ENCODE results near the gene NHLRC2. TPM values are rescaled to one million over a fixed set of nuclear protein-coding genes. Genes with fewer than 3 reads are reported as not detected.
A peak's percentile ranks its signal among the peaks of the same experiment; 100 is the strongest.
"Not testable (repeated sequence)": the region's sequence is repeated elsewhere in the genome, so short reads cannot be mapped to it uniquely, and the experiment has no call there.

Gene NHLRC2
- total RNA-seq, 1 experiment from 2014 or later: 29.1 TPM

GRCh38 chr10:113941140-113941539, 86.7 kb downstream of the NHLRC2 start:
- DNase-seq (ENCODE audit: low spot score): no peak

DNA sequence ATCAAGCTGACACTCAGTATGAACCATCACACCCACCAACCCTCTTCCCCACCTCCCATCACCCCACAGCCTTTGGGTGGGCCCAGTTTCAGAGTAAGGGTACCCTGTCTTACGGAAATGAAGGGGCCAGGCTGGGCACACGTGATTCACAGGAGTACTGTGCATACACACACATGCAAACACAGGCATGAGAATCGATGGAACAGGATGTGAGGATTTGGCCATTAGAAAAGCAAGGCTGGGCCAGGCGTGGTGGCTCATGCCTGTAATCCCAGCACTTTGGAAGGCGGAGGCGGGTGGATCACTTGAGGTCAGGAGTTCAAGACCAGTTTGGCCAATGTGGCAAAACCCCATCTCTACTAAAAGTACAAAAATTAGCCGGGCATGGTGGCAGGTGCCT, 88.7 kb downstream of the NHLRC2 start:
- not testable (repeated sequence) for DNase-seq (ENCODE audit: low spot score)

DNA sequence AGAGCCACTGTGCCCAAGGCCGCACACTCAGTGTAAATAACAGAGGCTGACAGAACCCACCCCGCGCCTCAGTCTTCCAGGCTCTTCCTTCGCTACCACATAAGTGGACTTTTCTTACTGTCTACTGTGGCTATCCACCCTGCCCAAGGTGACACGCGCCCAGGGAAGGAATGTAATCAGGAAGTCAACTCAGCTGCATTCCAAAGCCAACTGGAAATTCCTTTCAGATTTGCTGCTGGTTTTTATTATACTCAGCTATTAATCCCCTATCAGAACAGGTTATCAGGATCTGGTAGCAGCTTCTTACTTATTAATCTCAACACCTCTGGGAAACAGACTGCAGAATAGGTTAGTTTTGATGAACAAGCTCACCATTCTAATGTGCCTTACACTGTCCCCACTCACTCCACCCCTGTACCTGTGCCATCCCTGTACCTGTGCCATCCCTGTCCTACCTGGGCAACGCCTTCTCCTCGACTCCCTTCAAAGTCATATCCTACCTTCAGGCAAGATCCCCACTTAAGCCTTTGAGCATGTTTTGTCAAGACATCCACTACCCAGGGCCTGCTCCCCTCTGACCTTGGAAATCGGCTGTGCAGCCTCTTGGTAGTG, 90.7 kb downstream of the NHLRC2 start:
- peak; percentile 77 for DNase-seq (ENCODE audit: low spot score)

- no peak for DNase-seq (ENCODE audit: low spot score)
Observed at GRCh38 chr10:113945687-113946085, 91.2 kb downstream of the NHLRC2 start.

GRCh38 chr10:113947184-113948041, 93.0 kb downstream of the NHLRC2 start:
- DNase-seq (ENCODE audit: low spot score): peak; percentile 89

DNA sequence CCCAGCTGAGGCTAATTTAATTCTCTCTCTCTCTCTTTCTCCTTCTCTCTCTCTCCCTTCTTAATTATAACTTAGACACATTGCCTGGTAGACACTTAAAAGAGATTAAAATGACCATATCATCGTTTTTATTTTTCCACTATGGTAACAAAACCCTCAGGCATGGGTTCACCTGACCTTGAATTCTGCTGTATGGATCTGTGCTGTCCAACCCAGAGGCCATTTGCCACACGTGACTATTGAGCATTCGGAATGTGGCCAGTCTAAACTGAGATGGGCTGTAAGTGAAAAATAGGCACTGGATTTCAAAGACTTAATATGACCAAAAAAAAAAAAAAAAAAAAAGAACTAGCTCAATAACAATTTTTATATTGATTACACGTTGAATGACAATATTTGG, 93.6 kb downstream of the NHLRC2 start:
- DNase-seq (ENCODE audit: low spot score): no peak

- no peak for DNase-seq (ENCODE audit: low spot score)
Observed at GRCh38 chr10:113950268-113950667, 95.8 kb downstream of the NHLRC2 start.

DNA sequence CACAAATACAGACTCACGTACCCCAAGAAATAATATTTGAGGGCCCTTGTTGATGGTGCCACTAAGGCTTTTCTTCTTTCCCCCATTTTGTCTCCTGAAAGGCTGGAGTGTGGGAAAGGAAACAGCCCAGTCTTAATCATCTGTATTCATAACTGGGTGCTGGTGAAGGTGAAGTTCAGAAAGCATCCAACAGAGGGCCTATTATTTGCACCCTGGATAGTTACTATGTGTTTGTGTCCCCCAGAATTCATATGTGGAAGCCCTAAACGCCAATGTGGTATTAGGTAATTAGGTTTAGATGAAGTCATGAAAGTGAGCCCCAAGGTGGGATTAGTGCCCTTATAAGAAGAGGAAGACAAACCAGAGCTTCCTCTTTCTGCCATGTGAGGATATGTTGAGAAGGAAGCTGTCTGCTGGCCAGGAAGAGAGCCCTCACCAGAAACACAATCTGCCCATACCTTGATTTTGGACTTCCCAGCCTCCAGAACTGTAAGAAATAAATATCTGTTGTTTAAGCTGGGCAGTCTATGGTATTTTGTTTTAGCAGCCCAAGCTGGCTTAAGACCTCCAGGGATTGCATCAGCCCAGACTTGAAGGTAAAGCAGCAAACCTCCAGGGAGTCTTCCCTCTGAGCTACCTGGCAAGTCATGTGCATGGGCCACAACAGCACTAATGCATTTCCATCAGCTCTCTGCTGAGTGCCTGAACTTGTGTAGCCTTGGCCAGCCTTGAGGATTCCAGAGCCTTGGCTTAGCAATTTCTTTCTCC, 99.2 kb downstream of the NHLRC2 start:
- DNase-seq (ENCODE audit: low spot score): no peak

DNA sequence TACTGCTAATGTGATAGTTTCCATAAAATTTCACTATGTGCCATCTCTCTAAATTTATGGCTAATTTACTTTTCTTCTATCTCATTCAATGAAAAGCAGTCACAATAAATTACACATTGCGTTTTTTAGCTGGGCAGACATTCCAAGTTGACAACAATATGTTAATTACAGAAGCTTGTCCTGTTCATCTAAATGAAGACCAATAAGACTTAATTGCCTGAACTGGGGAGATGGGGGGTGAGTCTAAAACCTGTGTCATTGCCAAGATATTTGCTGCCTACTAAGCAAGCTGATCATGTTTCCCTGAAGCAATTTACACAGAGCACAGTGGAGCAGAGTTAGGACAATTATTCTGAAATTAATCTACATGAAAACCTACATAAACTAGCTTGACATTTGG, 99.9 kb downstream of the NHLRC2 start:
- DNase-seq (ENCODE audit: low spot score): no peak

- DNase-seq (ENCODE audit: low spot score): no peak
Observed at GRCh38 chr10:113957013-113957412, 102.6 kb downstream of the NHLRC2 start.

DNA sequence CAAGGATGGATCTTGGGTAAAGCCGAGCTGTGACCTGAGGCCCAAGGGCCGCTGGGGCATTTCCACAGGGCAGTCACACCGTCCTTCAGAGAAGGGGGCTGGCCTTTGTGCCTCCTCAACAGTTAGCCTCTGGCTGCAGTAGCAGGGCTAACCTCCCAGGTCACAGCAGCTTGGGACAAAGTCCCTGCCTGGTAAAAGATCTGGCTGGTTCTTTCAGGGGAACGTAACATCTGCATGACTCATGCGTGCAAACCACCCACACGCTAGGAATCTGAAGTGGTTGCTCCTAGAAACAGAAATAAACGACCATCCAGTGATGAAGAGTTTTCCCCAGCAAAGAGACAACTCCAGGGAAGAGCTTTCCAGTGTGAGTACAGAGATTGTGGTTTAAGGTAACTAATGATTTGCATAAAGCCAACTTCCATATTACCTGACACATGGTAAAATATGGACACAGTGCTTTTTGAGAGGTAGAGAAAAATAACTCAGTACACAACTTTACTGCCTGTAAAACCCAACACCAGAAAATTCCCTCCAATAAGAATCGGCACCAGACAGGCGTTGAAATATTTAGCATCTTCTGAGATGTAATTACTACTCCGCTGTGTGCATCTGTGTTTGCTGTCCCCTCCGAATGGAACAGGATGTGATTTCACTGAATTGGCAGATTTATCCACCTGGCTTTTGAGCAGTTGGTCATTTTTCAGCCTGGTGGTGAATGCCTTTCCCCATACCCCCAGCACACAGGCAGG, 104.3 kb downstream of the NHLRC2 start:
- DNase-seq (ENCODE audit: low spot score): peak; percentile 94

DNA sequence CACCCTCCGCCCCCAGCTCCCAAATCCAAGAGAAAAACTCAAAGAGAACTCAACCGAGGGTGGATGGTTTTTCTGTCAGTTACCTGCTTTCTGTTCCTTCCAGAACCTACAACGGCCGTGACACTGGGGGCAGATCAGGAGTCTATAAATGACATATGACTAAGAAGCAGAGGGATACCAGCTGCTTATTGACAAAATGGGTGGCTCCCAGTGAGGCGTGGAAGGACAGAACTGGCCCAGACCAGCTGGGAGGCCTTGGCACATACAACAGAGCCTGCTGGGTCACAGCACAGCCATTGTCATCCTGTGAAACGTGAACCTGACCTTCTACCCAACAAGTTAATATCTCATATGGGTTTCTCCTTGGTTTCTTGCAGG, 104.9 kb downstream of the NHLRC2 start:
- DNase-seq (ENCODE audit: low spot score): no peak

DNA sequence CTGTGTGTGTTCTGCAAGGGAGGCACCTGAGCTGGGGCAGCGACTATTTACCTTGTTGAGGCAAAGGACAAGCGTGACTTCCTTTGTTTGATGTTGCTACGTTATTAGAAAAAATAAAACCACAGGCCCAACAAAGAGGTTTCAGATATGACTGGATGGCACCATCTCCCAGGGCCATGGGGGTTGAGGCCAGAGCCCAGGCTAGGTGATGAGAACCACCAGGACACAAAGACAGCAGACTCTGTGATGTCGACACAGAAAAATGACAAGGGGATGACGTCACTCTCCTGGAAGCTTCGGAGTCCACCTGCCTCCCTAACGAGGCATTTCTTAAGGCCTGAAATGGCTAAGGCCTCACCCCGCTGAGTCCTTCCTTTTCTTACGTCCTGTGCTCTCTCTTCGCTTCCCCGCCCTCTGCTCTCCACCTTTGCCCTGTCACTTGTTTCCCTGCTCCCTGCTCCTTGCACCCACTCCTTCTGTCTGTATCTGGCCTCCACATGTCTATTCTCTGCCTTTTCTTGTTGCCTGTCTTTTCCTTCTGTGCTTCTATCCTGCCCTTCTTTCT, 106.2 kb downstream of the NHLRC2 start:
- DNase-seq (ENCODE audit: low spot score): peak; percentile 46

DNA sequence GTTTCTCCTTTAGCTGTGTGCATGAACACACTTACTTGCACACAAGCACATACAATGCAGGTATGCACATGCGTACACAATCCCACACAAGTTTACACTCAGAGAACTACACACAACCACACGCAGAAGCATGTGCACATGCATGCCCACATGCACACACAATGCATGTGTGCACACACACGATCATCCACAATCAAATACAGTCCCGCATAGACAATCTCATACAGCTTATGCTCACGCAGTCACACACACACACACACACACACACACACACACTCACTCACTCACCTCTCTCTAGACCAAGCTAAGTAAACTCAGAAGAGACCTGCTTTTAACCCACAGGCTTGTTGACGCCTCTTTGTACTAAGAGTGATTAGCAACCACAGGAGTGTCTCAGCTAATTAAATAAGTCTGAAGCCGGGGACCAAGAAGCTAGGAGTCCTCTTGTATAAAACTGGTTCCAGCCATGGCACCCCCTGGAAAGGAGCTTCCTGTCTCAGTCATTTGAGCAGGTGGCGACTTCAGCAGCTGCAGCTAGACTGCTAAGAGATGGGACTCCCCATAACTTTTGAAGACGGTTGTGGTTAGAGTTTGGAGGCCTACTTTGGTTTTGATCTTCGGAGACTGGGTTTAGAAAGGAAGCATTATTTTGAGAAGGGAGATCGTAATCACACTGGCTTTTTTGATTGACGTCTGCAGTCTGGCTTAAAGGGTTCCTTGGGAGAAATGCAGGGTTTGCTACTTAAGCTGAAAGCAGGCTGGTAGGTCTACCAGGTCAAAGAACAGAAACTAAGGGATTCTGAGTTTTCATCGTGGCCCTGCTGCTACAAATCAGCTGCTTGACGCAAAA, 106.9 kb downstream of the NHLRC2 start:
- DNase-seq (ENCODE audit: low spot score): no peak

DNA sequence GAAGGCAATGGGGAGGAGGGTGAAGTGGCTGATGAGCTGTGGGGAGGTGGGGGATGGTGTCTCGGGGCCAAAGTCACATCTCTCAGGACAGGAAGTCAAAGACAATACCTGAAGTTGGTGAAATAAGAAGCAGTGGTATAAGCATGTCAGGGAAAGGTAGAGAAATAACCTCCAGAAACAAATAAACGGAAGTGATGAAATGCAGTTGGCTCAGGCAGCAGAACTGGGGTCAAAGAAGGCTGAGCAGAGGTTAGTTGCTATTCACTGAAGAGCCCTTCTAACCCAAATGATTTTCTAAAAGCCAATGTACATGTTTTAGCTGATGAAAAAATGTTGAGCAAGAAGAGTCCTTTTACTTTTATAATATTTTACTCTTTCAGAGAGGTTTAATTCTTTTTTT, 110.6 kb downstream of the NHLRC2 start:
- DNase-seq (ENCODE audit: low spot score): no peak

GRCh38 chr10:113965683-113966082, 111.2 kb downstream of the NHLRC2 start:
- DNase-seq (ENCODE audit: low spot score): no peak
